SK-N-MC (cell line): ENCODE data around the gene PRKN.
"Not testable (repeated sequence)": the region's sequence is repeated elsewhere in the genome, so short reads cannot be mapped to it uniquely, and the experiment has no call there.

Experiments used
- EZH2 ChIP-seq: fragments of 200-600 bp; sonication (generic); IDR thresholded peaks from one replicate; pipeline ENCODE4 v1.6.1; 2017; ENCODE audit warnings: antibody characterized with exemption
- FOXP2 ChIP-seq: optimal IDR thresholded peaks from 2 replicates; pipeline ENCODE3; 2011; ENCODE audit warnings: mild to moderate bottlenecking, moderate library complexity; ENCODE audit not compliant: insufficient read depth; ENCODE audit errors: extremely low read length, control extremely low read depth
- POLR2AphosphoS5 ChIP-seq: IDR thresholded peaks from 2 replicates; pipeline ENCODE4 v1.6.1; 2012; ENCODE audit warnings: mild to moderate bottlenecking, low read depth, low read length, borderline replicate concordance

- TF ChIP-seq POLR2AphosphoS5, EZH2, FOXP2: not testable (repeated sequence)
These were observed 905.4 kb downstream of the PRKN start for GRCh38 chr6:161822204-161822603.
